ENCODE data around the gene WWOX. TPM values are rescaled to one million over a fixed set of nuclear protein-coding genes. Genes with fewer than 3 reads are reported as not detected.

Gene WWOX
- total and polyA plus RNA-seq, 2 of the 8 experiments (the other 6 are each of a cell fraction or from before 2014, with no cell fraction given): 5.4 to 16.7 TPM

DNA sequence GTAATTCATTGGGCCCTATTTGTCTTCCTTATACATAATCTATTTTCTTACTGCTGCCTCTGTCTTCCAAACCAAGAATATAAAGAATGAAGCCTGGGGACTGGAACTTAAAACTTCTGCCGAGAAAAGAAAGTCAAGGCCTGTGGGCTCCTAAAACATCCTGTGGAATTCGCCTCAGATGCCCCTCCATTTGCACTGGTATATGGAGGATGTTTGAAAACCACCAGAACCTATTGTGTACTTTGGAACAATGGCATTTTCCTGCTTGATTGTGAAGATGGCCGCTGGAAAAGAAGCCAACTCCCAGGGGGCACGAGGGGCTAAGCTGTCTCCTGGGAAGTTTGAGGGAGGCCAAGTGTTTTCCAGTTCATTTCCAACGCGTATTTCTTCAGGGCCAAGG lies 122.4 kb downstream of the WWOX start (continued):
- TF ChIP-seq POU5F1 (IDR thresholded peaks at IDR 0.05; ENCODE audit: low read depth, low read length): no peak

Measured in H1 (cell line).